Endothelial cell (in vitro differentiated cells): Measurements from ENCODE around the gene HSPA12A. TPM values are rescaled to one million over a fixed set of nuclear protein-coding genes. Genes with fewer than 3 reads are reported as not detected.

Experiments
- DNase-seq: peaks from one replicate; pipeline ENCODE4 v3.0.0; 2021; ENCODE audit warnings: low spot score
- H3K27ac Mint-ChIP-seq: one replicate; pipeline ENCODE4 v1.8.0; 2021; ENCODE audit warnings: mixed read lengths, inconsistent platforms; ENCODE audit not compliant: unreplicated experiment
- H3K27me3 Mint-ChIP-seq: one replicate; pipeline ENCODE4 v1.8.0; 2021; ENCODE audit warnings: mild to moderate bottlenecking, moderate library complexity, mixed read lengths, inconsistent platforms; ENCODE audit not compliant: unreplicated experiment
- H3K36me3 Mint-ChIP-seq: one replicate; pipeline ENCODE4 v1.8.0; 2021; ENCODE audit warnings: mild to moderate bottlenecking, low read depth, mixed read lengths, inconsistent platforms; ENCODE audit not compliant: unreplicated experiment
- H3K4me1 Mint-ChIP-seq: one replicate; pipeline ENCODE4 v1.8.0; 2021; ENCODE audit warnings: mild to moderate bottlenecking, mixed read lengths, inconsistent platforms; ENCODE audit not compliant: unreplicated experiment
- H3K4me3 Mint-ChIP-seq: one replicate; pipeline ENCODE4 v1.8.0; 2021; ENCODE audit warnings: mild to moderate bottlenecking, mixed read lengths, inconsistent platforms; ENCODE audit not compliant: unreplicated experiment
- H3K9me3 Mint-ChIP-seq: one replicate; pipeline ENCODE4 v1.8.0; 2021; ENCODE audit warnings: mixed read lengths, inconsistent platforms; ENCODE audit not compliant: unreplicated experiment
- total RNA-seq: library from RNA; stranded (reverse); fragmentation: NEBNext Ultra II Directional; extraction: Animal tissue kit (Norgen Biotek cat#: 25700); gene quantifications from one replicate; pipeline ENCODE4 v1.2.1, GENCODE V29; 2021; ENCODE audit not compliant: unreplicated experiment
- TF ChIP-seq, protein P1 (sequence below): fragments of 200-600 bp; sonication (generic); IDR thresholded peaks from one replicate; pipeline ENCODE4 v1.5.0; 2021; ENCODE audit warnings: antibody characterized with exemption; ENCODE audit not compliant: unreplicated experiment

The HSPA12A gene
- total RNA-seq, 1 donor from 2014 or later = 2.8 TPM

DNA sequence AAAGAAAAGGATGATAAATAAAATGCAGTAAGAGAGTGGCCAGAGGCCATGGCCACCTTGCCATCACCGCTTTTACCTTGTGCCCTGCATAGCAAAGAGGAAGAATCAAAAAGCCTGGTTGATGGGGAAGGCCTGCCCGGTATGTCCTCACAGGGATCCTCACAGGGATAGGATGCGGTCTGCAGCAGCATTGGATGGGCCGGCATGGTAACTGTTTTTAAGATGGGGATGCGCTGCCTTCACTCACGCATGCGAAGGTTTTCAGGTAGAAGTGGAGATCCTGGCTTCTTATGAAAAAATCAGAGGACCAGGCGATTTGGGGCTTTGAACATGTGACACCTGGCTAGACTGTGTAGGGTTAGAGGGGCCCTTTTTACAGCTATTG lies 109.2 kb downstream of the HSPA12A start:
- TF ChIP-seq, protein P1, sequence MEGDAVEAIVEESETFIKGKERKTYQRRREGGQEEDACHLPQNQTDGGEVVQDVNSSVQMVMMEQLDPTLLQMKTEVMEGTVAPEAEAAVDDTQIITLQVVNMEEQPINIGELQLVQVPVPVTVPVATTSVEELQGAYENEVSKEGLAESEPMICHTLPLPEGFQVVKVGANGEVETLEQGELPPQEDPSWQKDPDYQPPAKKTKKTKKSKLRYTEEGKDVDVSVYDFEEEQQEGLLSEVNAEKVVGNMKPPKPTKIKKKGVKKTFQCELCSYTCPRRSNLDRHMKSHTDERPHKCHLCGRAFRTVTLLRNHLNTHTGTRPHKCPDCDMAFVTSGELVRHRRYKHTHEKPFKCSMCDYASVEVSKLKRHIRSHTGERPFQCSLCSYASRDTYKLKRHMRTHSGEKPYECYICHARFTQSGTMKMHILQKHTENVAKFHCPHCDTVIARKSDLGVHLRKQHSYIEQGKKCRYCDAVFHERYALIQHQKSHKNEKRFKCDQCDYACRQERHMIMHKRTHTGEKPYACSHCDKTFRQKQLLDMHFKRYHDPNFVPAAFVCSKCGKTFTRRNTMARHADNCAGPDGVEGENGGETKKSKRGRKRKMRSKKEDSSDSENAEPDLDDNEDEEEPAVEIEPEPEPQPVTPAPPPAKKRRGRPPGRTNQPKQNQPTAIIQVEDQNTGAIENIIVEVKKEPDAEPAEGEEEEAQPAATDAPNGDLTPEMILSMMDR = no peak
- DNase-seq = no peak
- no peak overlapping the region for H3K4me3 Mint-ChIP-seq
- H3K9me3 Mint-ChIP-seq = no peaks in the 10 kb centered on the region
- no peaks in the 10 kb centered on the region for H3K4me1 Mint-ChIP-seq
- H3K36me3 Mint-ChIP-seq = no peaks in the 10 kb centered on the region
- no peaks in the 10 kb centered on the region for H3K27me3 Mint-ChIP-seq
- H3K27ac Mint-ChIP-seq = no peak overlapping the region

DNA sequence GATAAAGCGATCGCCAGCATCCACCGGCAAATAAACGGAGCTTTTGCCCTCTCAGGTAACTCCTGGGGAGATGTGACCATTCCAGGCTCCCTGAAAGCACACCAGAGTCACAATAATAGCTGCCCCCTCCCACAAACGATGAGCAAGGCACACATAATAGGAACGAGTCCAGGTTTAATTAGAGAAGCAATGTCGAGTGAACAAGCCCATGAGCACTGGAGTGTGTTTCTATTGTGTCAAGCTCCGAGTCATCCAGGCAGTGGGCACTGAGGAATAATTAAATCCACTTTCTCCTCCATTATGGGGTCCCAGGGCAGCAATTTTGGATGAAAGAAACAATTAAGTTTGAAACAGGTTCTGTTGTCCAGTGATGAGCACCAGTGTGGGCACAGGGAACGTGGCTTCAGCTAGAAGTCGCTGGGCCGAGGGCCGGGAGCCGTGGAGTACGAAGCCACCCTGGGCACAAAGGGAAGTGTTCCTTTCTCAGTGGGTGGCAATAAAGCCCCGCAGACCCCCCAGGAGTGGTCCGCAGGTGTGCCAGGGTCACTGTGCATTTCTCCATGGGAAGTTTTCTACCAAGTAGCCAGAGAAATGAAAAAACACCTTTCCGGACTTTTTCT lies 109.7 kb downstream of the HSPA12A start:
- TF ChIP-seq, protein P1 = no peak
- H3K9me3 Mint-ChIP-seq = no peaks in the 10 kb centered on the region
- H3K4me3 Mint-ChIP-seq = no peak overlapping the region
- no peaks in the 10 kb centered on the region for H3K4me1 Mint-ChIP-seq
- no peaks in the 10 kb centered on the region for H3K27me3 Mint-ChIP-seq
- DNase-seq = no peak
- no peak overlapping the region for H3K27ac Mint-ChIP-seq
- no peaks in the 10 kb centered on the region for H3K36me3 Mint-ChIP-seq

DNA sequence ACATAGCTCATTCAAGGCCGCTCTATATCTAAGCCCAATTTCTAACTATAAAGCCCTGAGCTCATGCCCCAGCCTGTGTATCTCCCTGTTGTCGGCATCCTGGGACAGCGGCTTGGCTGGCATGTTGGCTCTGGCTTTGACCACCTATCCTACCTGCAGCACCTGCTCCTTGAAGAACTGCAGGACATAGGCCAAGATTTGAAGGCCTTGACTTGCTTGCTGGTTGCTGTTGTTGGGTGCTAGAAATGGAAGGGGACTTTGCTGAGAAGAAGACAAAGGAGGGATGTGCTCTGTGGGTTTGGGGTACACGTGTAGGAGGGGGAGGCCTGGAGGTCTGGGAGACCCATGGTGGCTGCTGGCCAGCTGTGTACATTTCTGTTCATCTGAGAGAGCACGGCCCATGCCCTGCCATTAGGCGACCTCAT lies 110.5 kb downstream of the HSPA12A start:
- no peak overlapping the region for H3K27ac Mint-ChIP-seq
- H3K4me3 Mint-ChIP-seq = no peak overlapping the region
- TF ChIP-seq, protein P1 = no peak
- H3K9me3 Mint-ChIP-seq = no peaks in the 10 kb centered on the region
- no peaks in the 10 kb centered on the region for H3K27me3 Mint-ChIP-seq
- no peaks in the 10 kb centered on the region for H3K36me3 Mint-ChIP-seq
- no peaks in the 10 kb centered on the region for H3K4me1 Mint-ChIP-seq
- no peak for DNase-seq

DNA sequence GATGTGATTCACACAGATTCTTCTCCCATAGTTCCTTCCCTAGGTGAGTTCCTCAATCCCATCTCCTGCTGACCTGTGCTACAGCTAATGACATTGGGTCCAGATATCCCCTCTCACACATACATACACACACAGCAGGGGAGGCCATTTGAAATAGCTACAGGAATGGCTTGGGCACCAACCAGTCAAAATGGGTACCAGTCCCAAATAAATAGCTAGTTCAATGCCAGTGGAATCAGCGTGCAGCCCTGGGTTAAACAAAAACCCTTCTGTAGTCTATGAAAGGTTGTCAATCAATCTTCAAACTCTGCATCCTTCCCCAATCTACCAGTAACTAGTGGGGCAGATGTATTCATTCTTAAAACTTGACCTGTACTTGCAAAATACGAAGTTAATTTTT lies 112.3 kb downstream of the HSPA12A start:
- Mint-ChIP-seq H3K27ac (no peak overlapping the region), H3K4me1 (no peaks in the 10 kb centered on the region), H3K4me3 (no peak overlapping the region), H3K9me3 (no peaks in the 10 kb centered on the region), H3K27me3 (no peaks in the 10 kb centered on the region), H3K36me3 (no peaks in the 10 kb centered on the region)
- no peak for DNase-seq
- TF ChIP-seq, protein P1 = no peak

DNA sequence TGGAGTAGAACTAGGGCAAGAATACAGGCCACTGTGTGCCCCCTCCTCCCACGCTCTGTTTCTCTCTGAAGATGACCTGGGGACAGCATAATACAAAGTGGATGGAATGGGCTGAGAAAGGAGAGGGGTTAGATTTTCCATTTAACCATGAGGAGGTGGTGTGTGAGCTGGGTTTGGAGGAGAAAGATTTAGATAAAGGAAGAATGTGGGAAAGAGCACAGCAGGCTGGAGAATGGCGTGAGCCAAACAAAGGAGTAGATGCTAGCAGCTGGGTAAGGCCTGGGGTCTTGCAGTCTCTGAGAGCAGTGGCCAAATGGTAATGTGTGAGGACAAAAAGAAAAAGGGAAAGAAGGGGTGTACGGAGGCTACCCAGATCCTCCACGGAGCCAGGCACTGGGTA lies 113.0 kb downstream of the HSPA12A start:
- Mint-ChIP-seq H3K4me1 (no peaks in the 10 kb centered on the region), H3K27me3 (no peaks in the 10 kb centered on the region), H3K4me3 (no peak overlapping the region), H3K27ac (no peak overlapping the region), H3K36me3 (no peaks in the 10 kb centered on the region), H3K9me3 (no peaks in the 10 kb centered on the region)
- DNase-seq = no peak
- TF ChIP-seq, protein P1 = no peak
